HK-2 (cell line): Measurements from ENCODE around the gene HMGCS2.

Experiments used
- DNase-seq: peaks from one replicate; pipeline ENCODE4 v3.0.0-alpha.2; 2018; ENCODE audit not compliant: unreplicated experiment

Gene HMGCS2

DNA sequence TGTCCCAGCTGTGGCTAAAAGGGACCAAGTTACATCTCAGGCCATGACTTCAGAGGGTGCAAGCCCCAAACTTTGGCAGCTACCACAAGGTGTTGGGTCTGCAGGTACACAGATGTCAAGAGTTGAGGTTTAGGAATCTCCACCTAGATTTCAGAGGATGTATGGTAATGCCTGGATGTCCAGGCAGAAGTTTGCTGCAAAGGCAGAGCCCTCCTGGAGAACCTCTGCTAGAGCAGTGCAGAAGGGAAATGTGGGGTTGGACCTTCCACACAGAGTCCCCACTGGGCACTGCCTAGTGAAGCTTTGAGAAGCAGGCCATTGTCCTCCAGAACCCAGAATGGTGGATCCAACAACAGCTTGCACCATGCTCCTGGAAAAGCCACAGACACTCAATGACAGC lies 67.0 kb downstream of the HMGCS2 start:
- no peak for DNase-seq

DNA sequence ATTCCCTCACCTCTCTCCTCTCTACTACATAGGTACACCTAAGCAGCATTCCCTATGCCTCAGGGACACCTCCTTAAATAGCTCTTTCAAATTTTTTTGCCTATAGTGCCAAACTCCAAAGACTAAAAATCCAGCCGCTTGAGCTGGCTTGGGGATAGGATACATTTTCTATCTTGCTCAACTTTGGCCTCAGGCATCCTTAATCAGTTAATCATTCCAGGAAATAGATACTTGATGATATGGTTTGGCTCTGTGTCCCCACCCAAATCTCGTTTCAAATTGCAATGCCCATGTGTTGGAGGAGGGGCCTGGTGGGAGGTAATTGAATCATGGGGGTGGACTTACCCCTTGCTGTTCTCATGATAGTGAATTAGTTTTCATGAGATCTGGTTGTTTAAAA lies 68.4 kb downstream of the HMGCS2 start:
- no peak for DNase-seq
